ENCODE results near the gene IQSEC3.

IQSEC3 gene

GRCh38 chr12:78981-79380 is 12.4 kb downstream of the IQSEC3 start:
- no peak for TF ChIP-seq CTCF (conservative IDR thresholded peaks at IDR 0.05; ENCODE audit: low read length)
- no peak for DNase-seq (ENCODE audit: low read depth)
- no peak overlapping the region for H3K4me3 ChIP-seq (ENCODE audit: low read length)

- TF ChIP-seq CTCF (conservative IDR thresholded peaks at IDR 0.05; ENCODE audit: low read length) = no peak
- no peak for DNase-seq (ENCODE audit: low read depth)
- no peak overlapping the region for H3K4me3 ChIP-seq (ENCODE audit: low read length)
These were observed 14.2 kb downstream of the IQSEC3 start for GRCh38 chr12:80681-81190.

GRCh38 chr12:82740-83139 is 16.2 kb downstream of the IQSEC3 start:
- TF ChIP-seq CTCF (conservative IDR thresholded peaks at IDR 0.05; ENCODE audit: low read length) = no peak
- H3K4me3 ChIP-seq (ENCODE audit: low read length) = no peak overlapping the region
- no peak for DNase-seq (ENCODE audit: low read depth)

GRCh38 chr12:84056-84455 is 17.5 kb downstream of the IQSEC3 start:
- H3K4me3 ChIP-seq (ENCODE audit: low read length) = no peak overlapping the region
- DNase-seq (ENCODE audit: low read depth) = no peak
- no peak for TF ChIP-seq CTCF (conservative IDR thresholded peaks at IDR 0.05; ENCODE audit: low read length)

GRCh38 chr12:85191-85666 is 18.7 kb downstream of the IQSEC3 start:
- no peak for DNase-seq (ENCODE audit: low read depth)
- TF ChIP-seq CTCF (conservative IDR thresholded peaks at IDR 0.05; ENCODE audit: low read length) = no peak
- H3K4me3 ChIP-seq (ENCODE audit: low read length) = no peak overlapping the region

GRCh38 chr12:87315-87714 is 20.7 kb downstream of the IQSEC3 start:
- H3K4me3 ChIP-seq (ENCODE audit: low read length) = no peak overlapping the region
- no peak for DNase-seq (ENCODE audit: low read depth)
- TF ChIP-seq CTCF (conservative IDR thresholded peaks at IDR 0.05; ENCODE audit: low read length) = no peak

GRCh38 chr12:87856-88255 is 21.3 kb downstream of the IQSEC3 start:
- DNase-seq (ENCODE audit: low read depth) = no peak
- no peak overlapping the region for H3K4me3 ChIP-seq (ENCODE audit: low read length)
- TF ChIP-seq CTCF (conservative IDR thresholded peaks at IDR 0.05; ENCODE audit: low read length) = no peak

Data from AG10803 (cell line).